IPS-20b (cell line): ENCODE data around the gene CGREF1.

Source experiments
- H3K27ac ChIP-seq: one replicate; pipeline ENCODE4 v1.5.1; 2013; ENCODE audit warnings: low read length
- H3K27me3 ChIP-seq: 2 replicates; pipeline ENCODE4 v1.6.1; 2013; ENCODE audit warnings: mild to moderate bottlenecking, low read length, inconsistent platforms; ENCODE audit not compliant: insufficient read depth
- H3K36me3 ChIP-seq: 2 replicates; pipeline ENCODE4 v1.6.1; 2013; ENCODE audit warnings: low read depth, mild to moderate bottlenecking, inconsistent platforms, low read length, moderate library complexity; ENCODE audit not compliant: insufficient read depth
- H3K4me1 ChIP-seq: 2 replicates; pipeline ENCODE4 v1.6.1; 2013; ENCODE audit warnings: mild to moderate bottlenecking, control low read depth, inconsistent platforms, low read length, moderate library complexity; ENCODE audit not compliant: insufficient read depth
- H3K4me3 ChIP-seq: 2 replicates; pipeline ENCODE4 v1.5.1; 2013; ENCODE audit warnings: mild to moderate bottlenecking, low read length, inconsistent platforms
- H3K9ac ChIP-seq: 2 replicates; pipeline ENCODE4 v1.6.1; 2013; ENCODE audit warnings: low read depth, mild to moderate bottlenecking, inconsistent platforms, low read length, moderate library complexity
- H3K9me3 ChIP-seq: 2 replicates; pipeline ENCODE4 v1.6.1; 2013; ENCODE audit warnings: mild to moderate bottlenecking, low read depth, low read length, inconsistent platforms; ENCODE audit not compliant: insufficient read depth

Gene CGREF1

DNA sequence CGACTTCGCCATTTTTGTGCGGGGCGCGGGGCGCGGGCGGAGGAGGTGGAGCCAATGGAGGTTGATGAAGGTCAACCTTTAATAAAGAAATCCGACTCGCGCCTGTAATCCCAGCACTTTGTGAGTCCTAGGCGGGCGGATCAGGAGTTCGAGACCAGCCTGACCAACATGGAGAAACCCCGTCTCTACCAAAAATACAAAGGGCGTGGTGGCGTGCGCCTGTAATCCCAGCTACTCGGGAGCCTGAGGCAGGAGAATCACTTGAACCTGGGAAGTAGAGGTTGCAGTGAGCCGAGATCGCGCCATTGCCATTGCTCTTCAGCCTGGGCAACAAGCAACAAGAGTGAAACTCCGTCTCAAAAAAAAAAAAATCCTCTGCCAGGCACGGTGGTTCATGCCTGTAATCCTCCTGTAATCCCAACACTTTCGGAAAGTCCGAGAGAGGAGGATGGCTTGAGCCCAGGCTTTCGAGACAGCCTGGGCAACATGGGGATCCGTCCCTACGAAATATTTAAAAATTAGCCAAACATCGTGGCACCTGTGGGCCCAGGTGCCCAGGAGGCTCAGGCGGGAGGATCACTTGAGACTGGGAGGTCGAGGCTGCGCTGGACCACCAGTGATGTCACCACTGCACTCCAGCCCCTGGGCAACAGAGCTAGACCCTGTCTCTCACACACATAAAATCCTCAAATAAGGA is 16.0 kb upstream of the CGREF1 start:
- H3K9me3 ChIP-seq: no peaks in the 10 kb centered on the region
- no peaks in the 10 kb centered on the region for H3K27me3 ChIP-seq
- peaks cover 8% of the 10 kb centered on the region for H3K4me1 ChIP-seq
- H3K4me3 ChIP-seq: peak overlapping the region; percentile 83; the same call in 1 of the 2 replicates
- peak overlapping the region; percentile 56; the same call in 1 of the 2 replicates for H3K9ac ChIP-seq
- H3K27ac ChIP-seq: peak overlapping the region; percentile 42
- peaks cover 32% of the 10 kb centered on the region for H3K36me3 ChIP-seq

DNA sequence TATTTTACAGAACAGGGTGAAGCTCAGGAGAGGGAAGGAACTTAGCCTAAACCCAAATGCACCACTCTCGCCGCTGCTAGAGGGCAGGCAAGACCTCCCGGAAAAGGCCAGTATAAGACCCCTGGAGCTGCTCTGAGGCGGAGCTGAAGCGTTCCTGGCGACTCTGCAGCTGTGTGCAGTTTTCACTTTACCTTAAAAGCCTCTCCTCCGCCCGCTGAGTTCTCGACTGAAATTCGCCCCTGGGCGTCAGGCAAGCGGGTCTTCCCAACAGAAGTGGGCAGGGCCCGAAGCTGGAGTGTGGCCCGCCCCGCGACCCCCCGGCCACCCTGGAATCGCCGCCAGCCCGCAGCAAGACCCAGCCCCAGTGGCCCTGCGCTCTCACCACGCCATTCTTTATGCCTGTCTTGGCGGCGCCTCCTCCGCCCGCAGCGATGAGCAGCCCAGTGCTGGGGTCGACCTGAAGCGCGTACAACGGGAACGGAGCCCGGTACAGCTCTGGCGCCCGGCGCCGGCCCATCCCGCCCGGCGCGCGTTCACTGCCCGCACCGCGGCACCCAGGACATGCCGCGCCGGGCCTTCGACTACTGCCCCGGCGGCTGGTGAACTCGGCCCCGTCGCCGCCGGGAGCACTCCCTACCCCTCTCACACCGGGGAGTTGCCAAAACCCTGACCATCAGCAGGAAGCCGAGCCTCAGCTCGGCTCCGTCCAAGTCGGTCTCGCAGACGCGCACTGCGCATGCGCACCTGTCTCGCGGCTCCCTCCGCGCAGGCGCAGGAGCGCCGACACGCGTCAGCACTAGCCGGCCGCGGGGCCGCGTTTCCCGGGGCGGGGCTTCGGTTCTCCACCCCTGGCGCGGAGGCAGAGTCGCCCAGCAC is 15.2 kb upstream of the CGREF1 start, which contains the start of gene PREB:
TSS of gene PREB (minus strand) at position 732 of the 876 bp plus-strand sequence. CDS start at position 517, 215 bp downstream.
- peak within 1 kb of the TSS; percentile 42 for H3K27ac ChIP-seq
- peak within 1 kb of the TSS; percentile 90 for H3K9ac ChIP-seq
- H3K4me1 ChIP-seq: peaks cover 8% of the 10 kb centered on the region
- H3K36me3 ChIP-seq: peaks cover 36% of the 10 kb centered on the region
- H3K9me3 ChIP-seq: no peaks in the 10 kb centered on the region
- H3K27me3 ChIP-seq: no peaks in the 10 kb centered on the region
- H3K4me3 ChIP-seq: peak within 1 kb of the TSS; percentile 83

DNA sequence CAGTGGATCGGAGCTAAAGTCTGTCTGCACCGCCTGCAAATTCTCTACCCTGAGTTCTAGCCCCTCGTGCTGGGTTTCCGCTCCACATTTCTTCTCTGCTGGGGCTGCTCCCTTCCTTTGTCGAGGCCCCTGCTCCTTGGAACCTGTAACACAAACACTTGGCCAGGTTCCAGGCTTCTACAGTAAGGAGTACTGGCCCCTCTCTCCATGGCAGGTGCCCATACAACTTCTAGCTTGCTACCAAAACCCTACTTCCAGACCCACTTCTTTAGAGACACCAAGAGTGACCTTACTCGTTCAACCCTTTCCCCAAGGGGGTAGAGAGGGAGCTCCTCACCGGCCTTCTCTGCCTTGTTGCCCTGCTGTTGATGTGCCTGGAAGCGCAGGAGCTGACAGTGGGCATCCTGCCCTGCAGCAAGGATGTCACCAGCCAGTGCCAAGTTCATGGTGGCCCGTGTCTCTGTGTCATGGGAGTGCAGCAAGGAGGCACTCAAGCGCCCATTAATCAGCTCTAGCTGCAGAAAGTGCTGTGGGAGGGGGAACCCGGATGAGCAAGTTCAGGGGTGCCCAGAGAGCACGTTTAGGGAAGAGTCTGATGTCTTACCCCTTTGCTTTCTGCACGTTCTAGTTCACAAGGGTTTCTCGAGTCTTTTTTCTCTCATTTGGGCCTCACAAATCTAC is 14.4 kb upstream of the CGREF1 start:
- no peak overlapping the region for H3K27ac ChIP-seq
- peak overlapping the region; percentile 83 for H3K4me3 ChIP-seq
- peaks cover 36% of the 10 kb centered on the region for H3K36me3 ChIP-seq
- no peaks in the 10 kb centered on the region for H3K9me3 ChIP-seq
- peaks cover 8% of the 10 kb centered on the region for H3K4me1 ChIP-seq
- no peaks in the 10 kb centered on the region for H3K27me3 ChIP-seq
- peak overlapping the region; percentile 90 for H3K9ac ChIP-seq

DNA sequence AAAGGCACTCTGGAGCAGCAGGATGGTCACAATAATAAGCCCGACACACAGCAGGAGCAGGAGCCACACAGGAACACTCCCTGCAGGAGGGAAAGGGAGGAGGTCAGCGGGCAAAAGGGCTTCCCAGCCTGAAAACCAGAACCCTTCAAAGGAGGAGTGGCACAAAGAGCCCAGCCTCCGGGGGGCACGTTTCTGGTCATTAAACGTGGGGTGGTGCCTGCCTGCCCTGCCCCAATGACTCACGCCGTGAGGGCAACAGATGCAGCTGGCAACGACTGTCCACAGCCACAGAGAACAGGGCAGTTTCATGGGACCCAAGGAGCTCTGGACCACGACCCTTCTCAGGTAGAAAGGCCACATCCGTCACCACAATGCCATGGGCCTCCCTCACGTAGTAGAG is 12.5 kb upstream of the CGREF1 start:
- H3K4me1 ChIP-seq: peaks cover 8% of the 10 kb centered on the region

DNA sequence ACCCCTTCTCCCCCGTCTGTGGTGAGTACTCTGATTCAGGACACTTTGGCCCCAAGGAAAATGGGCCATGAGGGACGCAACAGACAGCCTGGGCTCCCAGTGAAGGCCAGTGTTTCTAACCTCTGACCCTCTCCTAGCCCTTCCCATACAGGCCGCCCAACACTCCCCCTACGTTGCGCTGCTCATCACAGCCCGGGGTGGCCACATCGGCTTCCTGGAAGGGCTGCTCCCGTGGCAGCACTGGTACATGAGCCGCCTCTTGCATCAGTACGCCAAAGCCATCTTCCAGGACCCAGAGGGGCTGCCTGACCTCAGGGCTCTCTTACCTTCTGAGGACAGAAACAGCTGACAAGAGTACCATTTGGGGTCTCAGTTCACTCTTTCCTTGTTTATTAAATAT is 11.5 kb upstream of the CGREF1 start:
- Histone ChIP-seq H3K4me1 (peaks cover 8% of the 10 kb centered on the region), H3K9ac (no peak overlapping the region), H3K27ac (no peak overlapping the region), H3K9me3 (no peaks in the 10 kb centered on the region), H3K36me3 (peaks cover 36% of the 10 kb centered on the region), H3K4me3 (no peak overlapping the region), H3K27me3 (no peaks in the 10 kb centered on the region)

More for the DNA sequence above, 12.5 kb upstream of the CGREF1 start:
- Histone ChIP-seq H3K27me3 (no peaks in the 10 kb centered on the region), H3K9me3 (no peaks in the 10 kb centered on the region), H3K36me3 (peaks cover 36% of the 10 kb centered on the region), H3K4me3 (no peak overlapping the region), H3K9ac (no peak overlapping the region), H3K27ac (no peak overlapping the region)

DNA sequence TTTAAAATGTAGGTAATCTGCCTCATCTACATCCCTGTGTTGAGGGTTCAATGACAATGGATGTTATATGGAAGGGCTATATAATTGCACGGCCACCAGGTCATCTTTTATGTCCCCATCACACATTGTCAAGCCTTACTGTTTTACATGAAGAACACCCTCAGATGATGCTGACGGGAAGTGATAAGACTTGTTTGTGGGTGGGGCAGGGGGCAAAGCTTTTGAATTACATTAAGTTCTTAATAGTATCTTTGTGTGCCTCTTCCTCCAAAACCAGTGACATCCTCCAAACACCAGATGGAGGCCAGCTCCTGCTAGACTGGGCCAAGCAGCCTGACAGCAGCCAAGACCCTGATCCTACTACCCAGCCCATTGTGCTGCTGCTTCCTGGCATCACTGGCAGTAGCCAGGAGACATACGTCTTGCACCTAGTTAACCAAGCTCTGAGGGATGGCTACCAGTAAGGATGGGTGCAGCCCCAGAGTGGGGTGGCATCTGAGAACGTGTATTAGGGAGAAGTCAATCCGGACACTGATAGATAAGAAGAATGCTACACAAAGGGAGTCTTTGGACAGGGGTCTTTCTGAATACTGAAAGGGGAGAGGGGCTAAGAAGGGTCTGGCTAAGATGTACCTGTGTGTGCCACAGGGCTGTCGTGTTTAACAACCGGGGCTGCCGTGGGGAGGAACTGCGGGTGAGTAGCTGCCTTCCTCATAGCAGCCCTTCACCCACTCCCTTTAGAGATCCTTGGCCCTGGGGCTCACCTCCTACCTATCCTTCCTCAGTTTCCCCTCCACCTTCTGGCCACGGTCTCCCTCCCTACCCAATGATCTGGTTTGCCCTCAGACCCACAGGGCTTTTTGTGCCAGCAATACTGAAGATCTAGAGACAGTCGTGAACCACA is 10.0 kb upstream of the CGREF1 start:
- Histone ChIP-seq H3K9me3 (no peaks in the 10 kb centered on the region), H3K4me3 (no peak overlapping the region), H3K9ac (no peak overlapping the region), H3K4me1 (peaks cover 8% of the 10 kb centered on the region), H3K36me3 (peaks cover 36% of the 10 kb centered on the region), H3K27ac (no peak overlapping the region), H3K27me3 (peaks cover 10% of the 10 kb centered on the region)

DNA sequence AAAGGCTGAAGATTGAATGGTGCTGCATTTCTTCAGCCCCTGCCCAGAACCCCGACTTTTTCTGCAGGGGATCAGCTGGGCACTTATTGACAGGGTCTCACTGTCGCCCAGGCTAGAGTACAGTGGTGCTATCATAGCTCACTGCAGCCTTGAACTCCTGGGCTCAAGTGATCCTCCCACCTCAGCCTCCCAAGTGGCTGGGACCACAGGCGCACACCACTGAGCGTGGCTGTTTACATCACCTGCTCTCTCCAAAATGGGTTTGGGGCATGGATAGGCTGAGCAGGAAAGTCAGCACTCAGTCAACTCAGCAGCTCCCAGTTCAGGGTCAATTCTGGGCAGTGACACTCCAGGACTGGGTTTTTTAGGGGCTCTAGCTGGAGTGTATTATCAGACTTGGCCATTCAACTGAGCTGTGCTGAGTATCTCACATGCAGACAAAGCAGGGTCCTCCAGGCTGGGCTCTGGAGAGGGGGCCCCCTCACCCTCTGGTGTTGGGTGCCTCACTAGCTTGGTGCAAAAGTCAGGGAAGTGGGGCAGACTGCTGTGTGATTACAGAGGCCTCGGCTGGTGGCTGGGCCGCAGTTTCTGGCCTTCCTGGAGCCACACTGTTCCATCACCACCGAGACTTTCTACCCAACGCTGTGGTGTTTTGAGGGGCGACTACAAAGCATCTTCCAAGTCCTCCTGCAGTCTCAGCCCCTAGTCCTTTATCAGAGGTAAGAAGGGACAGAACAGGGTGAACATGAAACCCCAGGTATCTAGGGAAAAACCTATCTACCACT is 9.1 kb upstream of the CGREF1 start:
- Histone ChIP-seq H3K9ac (no peak overlapping the region), H3K9me3 (no peaks in the 10 kb centered on the region), H3K27ac (no peak overlapping the region), H3K4me1 (peaks cover 2% of the 10 kb centered on the region), H3K36me3 (peaks cover 36% of the 10 kb centered on the region), H3K4me3 (no peak overlapping the region), H3K27me3 (peaks cover 17% of the 10 kb centered on the region)

DNA sequence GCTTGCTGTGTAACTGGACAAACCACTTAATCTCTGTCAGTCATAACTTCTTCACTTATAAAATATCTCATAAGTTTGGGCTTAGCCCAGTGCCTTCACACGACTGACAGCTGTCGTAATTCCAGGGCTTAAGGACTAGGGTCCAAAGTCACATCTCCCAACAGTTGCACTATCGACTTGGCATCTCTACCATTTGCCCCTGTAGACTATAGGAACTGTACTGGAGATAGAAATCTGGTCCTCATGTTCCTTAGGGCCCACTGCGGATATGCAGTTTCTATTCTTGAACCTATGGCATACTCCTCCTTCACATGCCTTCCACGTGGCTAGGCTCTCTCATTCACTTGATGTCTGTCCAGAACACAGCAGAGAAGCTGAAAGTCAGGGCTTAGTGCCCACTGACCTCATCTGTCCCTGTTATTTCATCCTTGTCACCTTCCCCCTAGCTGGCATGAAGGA is 7.4 kb upstream of the CGREF1 start:
- Histone ChIP-seq H3K4me3 (no peak overlapping the region), H3K27ac (no peak overlapping the region), H3K36me3 (peaks cover 18% of the 10 kb centered on the region), H3K4me1 (no peaks in the 10 kb centered on the region), H3K9ac (no peak overlapping the region), H3K9me3 (no peaks in the 10 kb centered on the region), H3K27me3 (peaks cover 35% of the 10 kb centered on the region)

DNA sequence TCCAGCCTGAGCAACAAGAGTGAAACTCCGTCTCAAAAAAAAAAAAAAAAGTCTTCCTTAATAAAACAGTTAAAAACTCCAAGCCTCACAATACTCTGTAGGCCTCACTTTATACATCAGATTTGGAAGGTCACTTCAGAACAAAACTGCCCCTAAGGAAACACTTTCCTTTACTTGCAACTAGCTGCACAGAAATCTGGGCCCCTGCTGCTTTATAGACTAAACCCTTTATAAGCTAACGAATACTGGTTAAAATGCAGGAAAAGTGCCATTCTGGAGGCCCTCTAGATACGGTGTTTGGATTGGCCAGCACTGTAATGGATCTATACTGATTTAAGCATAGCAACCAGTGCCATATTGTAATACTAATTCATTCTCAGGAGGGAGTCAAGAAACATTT is 6.2 kb upstream of the CGREF1 start:
- no peak overlapping the region for H3K4me3 ChIP-seq
- peaks cover 6% of the 10 kb centered on the region; the same call in 1 of the 2 replicates for H3K36me3 ChIP-seq
- no peaks in the 10 kb centered on the region for H3K4me1 ChIP-seq
- H3K27me3 ChIP-seq: peaks cover 47% of the 10 kb centered on the region
- H3K27ac ChIP-seq: no peak overlapping the region
- no peak overlapping the region for H3K9ac ChIP-seq
- H3K9me3 ChIP-seq: no peaks in the 10 kb centered on the region; the same call in 1 of the 2 replicates
